GM19397 (cell line): ENCODE results near the gene OLFML1.
"Not testable (repeated sequence)": the region's sequence is repeated elsewhere in the genome, so short reads cannot be mapped to it uniquely, and the experiment has no call there.

Experiments
- ATAC-seq: cut with Tn5 transposase; IDR thresholded peaks from one replicate; pipeline ENCODE4 v1.9.1; 2021; ENCODE audit warnings: mild to moderate bottlenecking, moderate library complexity; ENCODE audit not compliant: unreplicated experiment

OLFML1 gene

GRCh38 chr11:7511401-7511800 lies 26.1 kb downstream of the OLFML1 start:
- no peak for ATAC-seq

GRCh38 chr11:7512525-7513233 lies 27.4 kb downstream of the OLFML1 start:
- peak; percentile 62 for ATAC-seq

DNA sequence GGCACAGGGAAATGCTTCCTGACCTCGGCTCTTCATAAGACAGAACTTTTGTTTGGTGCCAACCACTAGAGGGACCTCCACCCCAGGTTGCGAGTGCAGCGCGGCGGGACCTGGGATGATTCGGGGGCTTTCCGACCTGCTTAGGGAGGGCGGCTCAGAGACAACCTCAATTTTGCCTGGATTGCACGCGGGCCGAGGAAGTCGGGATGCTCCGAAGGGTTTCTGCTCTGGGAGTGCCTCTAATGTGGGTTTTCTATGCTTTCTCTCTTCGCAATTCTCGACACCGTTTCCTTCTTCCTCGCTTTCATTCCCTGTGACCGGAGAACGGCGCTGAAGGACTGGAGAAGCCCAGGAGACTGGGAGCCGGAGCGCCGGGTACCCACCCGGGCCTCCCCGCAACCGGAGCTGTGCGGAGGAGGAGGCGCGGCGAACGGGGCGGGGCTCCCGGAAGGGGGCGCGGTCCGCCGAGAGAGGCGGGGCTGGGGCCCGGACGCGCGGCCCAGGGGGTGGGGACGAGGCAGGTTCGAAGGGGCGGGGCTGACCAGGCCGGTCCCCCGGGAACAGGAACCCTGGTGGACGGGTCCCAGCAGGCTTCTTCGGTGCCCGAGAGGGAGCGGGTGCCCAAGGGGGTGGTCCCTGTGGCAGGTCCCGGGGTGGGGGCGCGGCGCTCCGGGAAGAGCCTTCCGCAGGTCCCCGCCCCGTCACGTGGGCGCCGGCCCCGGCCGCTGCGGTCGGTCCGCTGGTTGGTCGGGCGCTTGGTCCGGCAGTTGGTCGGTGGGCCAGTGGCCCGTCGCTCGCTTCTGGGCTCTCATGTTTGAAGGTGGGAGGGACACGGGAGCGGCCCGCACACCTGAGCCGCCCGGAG lies 28.2 kb downstream of the OLFML1 start, which contains the start of gene PPFIBP2:
TSS of gene PPFIBP2 (plus strand) at position 766 of the 865 bp plus-strand sequence. CDS start 35,477 bp downstream, outside the sequence.
- peak; percentile 74 for ATAC-seq

DNA sequence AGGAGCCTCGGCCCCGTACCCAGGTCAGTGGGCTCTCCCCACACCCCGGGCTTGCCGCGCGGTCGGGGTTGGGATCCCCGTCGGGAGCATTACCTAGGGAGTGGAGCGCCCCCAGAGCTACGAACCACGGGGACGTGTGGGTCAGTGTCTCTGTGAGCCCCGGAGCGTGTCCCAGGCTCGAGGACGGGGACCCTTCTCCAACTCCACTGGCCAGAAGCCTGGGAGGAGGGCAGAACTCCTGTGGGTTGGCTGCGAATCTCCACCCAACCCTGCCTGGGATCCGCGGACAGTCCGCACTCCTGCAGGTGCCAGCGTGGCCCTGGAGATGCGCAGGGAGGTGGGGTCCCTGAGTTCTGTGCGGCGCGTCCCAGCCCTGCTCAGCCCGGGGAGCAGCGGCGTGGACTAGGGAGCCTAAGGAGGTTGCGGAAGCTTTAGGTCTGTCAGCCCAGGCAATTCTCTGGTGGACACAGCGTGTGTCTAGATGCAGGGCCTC lies 28.8 kb downstream of the OLFML1 start:
- peak; percentile 2 for ATAC-seq

DNA sequence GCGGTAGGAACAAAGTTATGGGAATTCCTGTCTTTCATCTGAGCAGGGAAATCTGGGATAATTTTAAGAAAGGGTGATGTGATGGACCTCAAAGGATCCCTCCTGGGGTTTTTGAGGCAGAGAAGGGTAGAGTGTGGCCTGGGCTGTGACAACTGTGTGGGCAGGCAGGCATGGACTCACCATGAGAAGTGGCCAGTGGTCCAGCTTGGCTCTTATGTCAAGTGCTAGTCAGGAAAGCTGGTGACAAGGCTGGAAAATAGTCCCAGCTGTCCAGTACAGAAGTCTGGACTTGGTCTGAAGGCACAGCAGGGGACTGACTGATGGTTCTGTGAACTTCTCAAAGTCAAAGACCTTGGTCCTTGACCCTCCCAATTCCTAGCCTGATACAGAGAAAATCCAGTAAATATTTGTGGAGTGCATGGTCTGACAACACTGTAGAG lies 30.2 kb downstream of the OLFML1 start:
- no peak for ATAC-seq

DNA sequence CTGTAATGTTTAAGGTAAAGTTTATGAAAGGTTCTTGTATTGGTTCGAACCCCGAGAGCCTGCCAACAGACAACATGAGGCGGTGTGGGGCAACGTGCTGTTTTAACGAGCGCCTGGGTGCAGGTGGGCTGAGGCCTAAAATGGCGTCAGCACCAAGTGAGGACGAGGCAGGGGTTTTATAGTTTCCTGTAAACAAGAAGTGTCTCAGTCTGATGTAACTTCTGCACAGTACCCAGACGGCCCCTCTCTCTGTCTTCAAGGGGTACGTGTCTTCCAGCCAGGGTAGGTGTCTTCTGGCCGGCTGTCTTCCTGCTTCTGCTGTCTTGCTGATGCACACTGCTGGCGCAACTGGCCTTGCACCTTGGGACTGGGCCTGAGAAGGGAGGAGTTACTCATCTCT lies 31.2 kb downstream of the OLFML1 start:
- no peak for ATAC-seq

GRCh38 chr11:7517743-7518142 lies 32.4 kb downstream of the OLFML1 start:
- not testable (repeated sequence) for ATAC-seq

GRCh38 chr11:7518811-7519562 lies 33.7 kb downstream of the OLFML1 start:
- no peak for ATAC-seq

DNA sequence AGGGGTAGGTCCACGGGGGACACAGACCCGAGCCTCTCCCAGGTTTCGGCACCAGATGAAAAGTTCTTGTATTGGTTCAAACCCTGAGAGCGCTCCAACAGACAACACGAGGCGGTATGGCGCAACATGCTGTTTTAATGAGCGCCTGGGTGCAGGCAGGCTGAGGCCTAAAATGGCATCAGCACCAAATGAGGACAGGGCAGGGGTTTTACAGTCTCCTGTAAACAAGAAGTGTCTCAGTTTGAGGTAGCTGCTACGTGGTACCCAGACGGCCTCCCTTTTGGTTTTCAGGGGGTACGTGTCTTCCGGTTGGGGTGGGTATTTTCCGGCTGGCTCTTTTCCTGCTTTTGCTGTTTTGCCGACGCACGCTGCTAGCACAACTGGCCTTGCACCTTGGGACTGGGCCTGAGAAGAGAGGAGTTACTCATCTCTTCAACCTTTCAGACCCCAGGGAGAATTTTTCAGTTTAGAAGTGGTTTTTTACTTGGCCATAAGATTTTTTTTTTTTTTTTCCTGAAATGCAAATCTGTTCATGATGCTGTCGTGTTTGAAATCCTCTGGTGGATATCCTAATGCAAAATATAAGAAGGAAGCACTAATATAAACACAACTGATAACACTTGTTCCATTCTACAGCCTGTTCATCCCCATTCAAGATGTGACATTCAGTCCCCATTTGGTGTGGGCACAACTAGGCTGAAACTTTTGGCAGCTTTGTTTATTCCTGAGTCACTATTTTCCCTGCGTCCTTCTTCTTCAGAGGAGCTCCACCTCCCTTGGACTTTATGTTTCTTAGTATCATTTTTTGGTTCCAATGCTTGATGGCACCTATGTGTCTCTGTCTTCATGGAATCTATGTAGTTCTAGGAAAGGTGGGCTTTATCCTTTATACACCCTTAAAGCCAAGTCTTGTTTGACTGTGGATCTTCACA lies 35.0 kb downstream of the OLFML1 start:
- peak; percentile 58 for ATAC-seq

- peak; percentile 65 for ATAC-seq
Observed at GRCh38 chr11:7520981-7521487, 35.7 kb downstream of the OLFML1 start.

GRCh38 chr11:7522121-7522520 lies 36.8 kb downstream of the OLFML1 start:
- ATAC-seq: no peak

DNA sequence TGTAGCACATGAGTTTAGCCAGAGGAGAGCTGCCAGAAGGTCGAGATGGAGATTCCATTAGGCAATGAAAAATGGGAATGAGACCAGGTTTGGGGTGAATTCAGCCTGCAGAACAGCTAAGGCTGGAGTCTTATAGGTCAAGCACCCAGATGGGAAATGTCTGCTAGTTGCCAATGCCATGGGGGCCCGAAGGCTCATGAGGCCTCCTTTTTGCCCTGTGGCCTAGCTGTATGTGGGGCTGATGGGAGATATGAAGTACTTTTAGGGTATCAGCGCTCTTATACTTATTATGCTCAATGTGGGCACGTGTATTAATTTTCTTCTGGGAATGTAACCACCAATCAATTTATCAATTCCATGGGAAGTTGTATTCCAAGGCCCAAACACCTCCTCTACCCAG lies 37.2 kb downstream of the OLFML1 start:
- ATAC-seq: no peak

DNA sequence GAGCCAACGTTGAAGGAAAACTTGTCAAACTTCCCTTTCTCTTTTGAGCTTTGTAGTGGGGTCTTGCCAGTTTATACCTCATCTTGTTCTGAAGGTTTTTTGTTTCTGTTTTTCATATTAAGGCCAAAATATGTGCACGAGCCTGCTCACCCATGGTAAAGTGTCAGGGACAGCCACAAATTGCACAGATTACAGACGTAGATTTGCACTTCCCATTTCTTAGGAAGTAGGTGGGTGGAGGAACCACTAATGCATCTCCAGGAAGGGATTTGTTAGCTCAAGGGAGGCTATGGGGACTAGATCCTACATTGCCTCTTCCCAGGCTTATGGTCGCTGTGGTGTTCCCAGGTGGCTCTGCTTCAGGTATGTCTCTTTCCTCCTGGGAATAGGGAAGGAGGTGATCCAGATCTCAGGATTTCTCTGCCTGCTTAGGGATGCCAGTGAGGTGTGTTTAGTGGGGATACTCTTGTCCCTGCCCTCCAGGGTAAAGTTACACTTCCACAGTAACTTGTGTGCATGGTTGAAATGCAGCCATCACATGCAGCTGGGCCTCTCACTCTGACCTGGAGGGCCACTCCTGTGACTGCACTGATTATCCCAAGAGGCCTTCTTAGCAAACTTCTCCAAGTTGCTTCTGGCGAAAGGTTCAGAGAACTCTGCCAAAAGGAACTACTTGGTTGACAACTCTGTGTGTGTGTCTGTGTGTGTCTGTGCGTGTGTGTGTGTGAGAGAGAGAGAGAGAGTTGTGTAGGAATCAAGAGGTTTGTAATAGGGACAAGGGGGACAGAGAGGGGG lies 38.3 kb downstream of the OLFML1 start:
- no peak for ATAC-seq

GRCh38 chr11:7524462-7525235 lies 39.3 kb downstream of the OLFML1 start:
- no peak for ATAC-seq

DNA sequence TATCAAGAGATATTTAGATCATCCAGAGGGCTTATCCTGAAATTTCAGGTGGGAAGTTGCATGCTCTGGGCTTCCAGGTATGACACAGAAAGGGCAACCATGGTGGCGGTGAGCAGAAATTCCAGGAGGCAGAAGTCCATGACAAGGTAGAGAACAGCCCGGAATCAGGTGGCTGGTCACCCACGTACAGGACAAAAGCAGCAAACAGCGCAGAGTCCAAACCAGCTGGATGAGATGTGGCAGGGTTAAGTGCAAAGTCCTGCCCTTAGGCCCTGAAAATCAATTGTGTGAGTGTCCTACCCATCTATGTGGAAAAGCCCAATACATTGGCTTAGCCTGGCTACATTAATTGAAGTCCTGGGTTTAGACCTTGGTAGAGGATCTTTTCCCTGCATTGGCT lies 40.1 kb downstream of the OLFML1 start:
- no peak for ATAC-seq

DNA sequence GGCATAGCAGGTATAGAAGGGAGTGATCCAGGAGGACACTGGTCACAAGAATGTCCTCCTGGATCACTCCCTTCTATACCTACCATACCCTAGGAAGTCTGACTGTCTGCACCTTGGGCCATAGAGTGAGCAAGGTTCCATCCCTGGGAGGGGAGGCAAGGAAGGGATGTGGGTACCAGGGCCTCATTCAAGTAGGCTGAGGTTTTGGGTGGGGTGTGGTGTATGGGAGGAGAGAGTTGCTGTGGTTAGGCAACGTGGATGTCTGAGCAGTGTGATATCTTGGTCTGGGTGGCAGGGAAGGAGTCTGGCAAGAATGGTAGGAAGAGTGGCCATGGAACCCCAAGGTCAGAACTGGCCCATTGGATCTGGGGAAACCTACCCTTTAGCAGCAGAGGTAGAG lies 41.7 kb downstream of the OLFML1 start:
- ATAC-seq: no peak

GRCh38 chr11:7528514-7529049 lies 43.3 kb downstream of the OLFML1 start:
- ATAC-seq: no peak
